ACC112 (cell line): Measurements from ENCODE around the gene CEP192.
"Not testable (repeated sequence)": the region's sequence is repeated elsewhere in the genome, so short reads cannot be mapped to it uniquely, and the experiment has no call there.

Source experiments
- H2AFZ ChIP-seq: fragments of 200-600 bp; sonication (generic); one replicate; pipeline ENCODE4 v1.6.0; 2017; ENCODE audit warnings: antibody characterized with exemption, low read length; ENCODE audit not compliant: unreplicated experiment
- H3K27ac ChIP-seq: fragments of 200-600 bp; sonication (generic); 2 replicates; pipeline ENCODE4 v1.5.1; 2014; ENCODE audit warnings: low read depth, mild to moderate bottlenecking, antibody characterized with exemption, low read length, moderate library complexity
- H3K27me3 ChIP-seq: fragments of 200-600 bp; sonication (generic); 2 replicates; pipeline ENCODE4 v1.6.1; 2014; ENCODE audit warnings: mild to moderate bottlenecking, antibody characterized with exemption, low read length, moderate library complexity, mixed read lengths; ENCODE audit not compliant: insufficient read depth
- H3K36me3 ChIP-seq: fragments of 200-600 bp; sonication (generic); 2 replicates; pipeline ENCODE4 v1.6.1; 2016; ENCODE audit warnings: mild to moderate bottlenecking, antibody characterized with exemption, low read length, moderate library complexity, mixed read lengths; ENCODE audit not compliant: insufficient read depth
- H3K4me1 ChIP-seq: fragments of 200-600 bp; sonication (generic); one replicate; pipeline ENCODE4 v1.6.1; 2016; ENCODE audit warnings: low read length, mixed read lengths; ENCODE audit not compliant: insufficient read depth, unreplicated experiment, control insufficient read depth
- H3K4me3 ChIP-seq: fragments of 200-600 bp; sonication (generic); 2 replicates; pipeline ENCODE4 v1.5.1; 2014; ENCODE audit warnings: mild to moderate bottlenecking, low read depth, low read length
- H3K79me2 ChIP-seq: fragments of 200-600 bp; sonication (generic); one replicate; pipeline ENCODE4 v1.6.0; 2016; ENCODE audit warnings: low read length; ENCODE audit not compliant: control insufficient read depth, unreplicated experiment, insufficient read depth

Gene CEP192

DNA sequence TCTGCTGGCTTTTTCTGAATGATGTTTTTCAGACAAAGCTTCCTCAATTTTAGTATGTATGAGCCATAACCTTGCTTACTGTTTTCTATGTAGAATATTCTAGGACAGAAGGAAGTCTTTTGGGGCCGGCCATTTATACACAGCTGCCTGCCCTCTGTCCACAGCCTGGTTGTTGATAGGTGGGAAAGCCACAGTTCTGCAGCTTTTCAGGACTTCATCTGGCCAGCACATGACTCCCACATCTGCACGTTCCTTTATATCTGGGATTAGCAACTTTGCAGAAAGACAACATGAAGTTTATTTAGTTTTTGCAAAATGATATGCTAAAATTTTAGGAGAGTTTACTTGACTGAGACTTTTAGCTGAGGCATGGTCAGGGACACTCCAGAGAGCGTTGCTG is 105.6 kb downstream of the CEP192 start:
- no peaks in the 10 kb centered on the region for H3K4me1 ChIP-seq
- peaks cover 35% of the 10 kb centered on the region for H3K36me3 ChIP-seq
- H2AFZ ChIP-seq = no peak overlapping the region
- no peak overlapping the region for H3K4me3 ChIP-seq
- H3K27ac ChIP-seq = no peak overlapping the region
- no peaks in the 10 kb centered on the region for H3K27me3 ChIP-seq
- no peaks in the 10 kb centered on the region for H3K79me2 ChIP-seq

DNA sequence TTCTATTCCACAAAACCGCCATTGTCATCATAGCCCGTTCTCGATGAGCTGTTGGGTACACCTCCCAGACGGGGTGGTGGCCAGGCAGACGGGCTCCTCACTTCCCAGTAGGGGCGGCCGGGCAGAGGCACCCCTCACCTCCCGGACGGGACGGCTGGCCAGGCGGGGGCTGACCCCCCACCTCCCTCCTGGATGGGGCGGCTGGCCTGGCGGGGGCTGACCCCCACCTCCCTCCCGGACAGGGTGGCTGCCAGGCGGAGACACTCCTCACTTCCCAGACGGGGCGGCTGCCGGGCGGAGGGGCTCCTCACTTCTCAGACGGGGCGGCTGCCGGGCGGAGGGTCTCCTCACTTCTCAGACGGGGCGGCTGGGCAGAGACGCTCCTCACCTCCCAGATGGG is 106.9 kb downstream of the CEP192 start:
- not testable (repeated sequence) for H3K27ac ChIP-seq, H3K4me1 ChIP-seq, H3K79me2 ChIP-seq, H3K27me3 ChIP-seq, H2AFZ ChIP-seq, H3K4me3 ChIP-seq
- H3K36me3 ChIP-seq = peaks cover 38% of the 10 kb centered on the region

GRCh38 chr18:13099113-13099512 is 108.0 kb downstream of the CEP192 start:
- H2AFZ ChIP-seq = no peak overlapping the region
- no peaks in the 10 kb centered on the region for H3K79me2 ChIP-seq
- no peaks in the 10 kb centered on the region for H3K4me1 ChIP-seq
- no peak overlapping the region for H3K4me3 ChIP-seq
- H3K27me3 ChIP-seq = no peaks in the 10 kb centered on the region
- H3K36me3 ChIP-seq = peaks cover 39% of the 10 kb centered on the region
- H3K27ac ChIP-seq = no peak overlapping the region

DNA sequence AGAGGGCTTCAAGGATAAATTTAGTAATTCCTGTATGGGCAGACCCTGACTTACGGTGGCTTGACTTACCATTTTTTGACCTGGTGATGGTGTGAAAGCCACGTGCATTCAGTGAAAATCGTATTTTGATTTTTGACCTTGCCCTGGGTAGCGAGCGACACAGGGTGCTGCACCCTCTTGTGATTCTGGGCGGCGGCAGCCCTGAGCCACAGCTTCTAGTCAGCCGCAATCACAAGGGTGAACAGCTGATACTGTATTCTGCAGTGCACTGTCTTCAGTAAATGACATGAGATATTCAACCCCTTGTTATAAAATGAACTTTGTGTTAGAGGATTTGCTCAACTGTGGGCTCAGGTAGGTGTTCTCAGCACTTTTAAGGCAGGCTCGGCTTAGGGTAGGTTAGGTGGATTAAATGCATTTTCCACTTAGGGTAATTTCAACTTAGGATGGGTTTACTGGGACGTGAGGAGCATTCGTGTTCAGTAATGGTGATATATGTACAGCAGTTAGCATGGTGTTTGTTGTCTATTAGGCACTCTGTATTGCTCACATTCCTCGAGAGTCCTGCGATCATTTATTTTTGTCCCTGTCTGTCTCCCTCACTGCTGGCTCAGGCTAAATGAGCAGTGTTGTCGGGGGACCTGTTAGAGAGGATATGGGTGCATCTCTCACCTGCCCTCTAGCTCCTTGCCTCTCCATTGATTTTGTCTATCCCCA is 109.9 kb downstream of the CEP192 start:
- Histone ChIP-seq H3K4me1 (no peaks in the 10 kb centered on the region), H3K27me3 (no peaks in the 10 kb centered on the region), H3K4me3 (no peak overlapping the region), H3K36me3 (peaks cover 49% of the 10 kb centered on the region), H2AFZ (no peak overlapping the region), H3K27ac (no peak overlapping the region), H3K79me2 (no peaks in the 10 kb centered on the region)

GRCh38 chr18:13101659-13102197 is 110.6 kb downstream of the CEP192 start:
- Histone ChIP-seq H3K4me1 (no peaks in the 10 kb centered on the region), H3K4me3 (no peak overlapping the region), H3K79me2 (no peaks in the 10 kb centered on the region), H3K27me3 (no peaks in the 10 kb centered on the region), H3K27ac (no peak overlapping the region), H3K36me3 (peaks cover 46% of the 10 kb centered on the region), H2AFZ (no peak overlapping the region)

DNA sequence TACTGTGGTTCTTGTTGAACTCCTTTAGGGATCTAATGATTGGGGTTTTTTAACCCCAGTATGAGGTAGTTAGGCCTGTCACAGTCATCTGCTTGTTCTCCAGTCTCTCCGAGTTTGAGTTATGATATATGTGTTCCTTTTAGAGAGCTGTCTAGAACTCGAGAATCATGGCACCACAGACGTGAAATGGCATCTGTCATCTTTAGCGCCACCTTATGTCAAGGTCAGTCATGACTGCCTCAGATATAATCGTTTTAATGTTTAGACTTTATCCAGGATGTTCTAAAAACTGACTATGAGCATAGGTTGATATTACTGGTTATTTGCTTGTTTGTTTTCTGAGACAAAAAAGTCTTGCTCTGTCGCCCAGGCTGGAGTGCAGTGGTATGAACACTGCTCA is 112.2 kb downstream of the CEP192 start:
- H3K4me1 ChIP-seq = no peaks in the 10 kb centered on the region
- H3K27me3 ChIP-seq = no peaks in the 10 kb centered on the region
- H3K27ac ChIP-seq = no peak overlapping the region
- H3K79me2 ChIP-seq = no peaks in the 10 kb centered on the region
- H3K4me3 ChIP-seq = no peak overlapping the region
- no peak overlapping the region for H2AFZ ChIP-seq
- H3K36me3 ChIP-seq = peaks cover 59% of the 10 kb centered on the region

DNA sequence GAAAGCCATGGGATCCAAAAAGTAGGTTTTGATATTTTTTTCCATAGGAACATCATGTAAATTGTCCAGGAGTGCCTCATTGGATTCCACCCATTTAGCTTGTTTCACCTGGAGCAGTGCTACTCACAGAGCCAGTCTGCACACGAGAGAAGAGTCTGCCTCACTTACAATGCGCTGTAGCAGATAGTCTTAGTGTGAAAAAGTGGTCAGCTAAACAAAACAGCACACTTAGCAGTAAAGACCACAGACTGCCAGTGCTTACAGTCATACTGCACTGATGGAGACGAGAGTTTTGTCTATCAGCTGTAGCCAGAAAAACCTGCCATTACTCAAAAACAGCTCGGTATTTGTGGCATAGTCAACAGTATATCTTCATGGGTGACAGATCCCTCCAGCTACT is 113.9 kb downstream of the CEP192 start:
- Histone ChIP-seq H2AFZ (no peak overlapping the region), H3K27ac (no peak overlapping the region), H3K4me1 (no peaks in the 10 kb centered on the region), H3K4me3 (no peak overlapping the region), H3K79me2 (no peaks in the 10 kb centered on the region), H3K36me3 (peaks cover 68% of the 10 kb centered on the region), H3K27me3 (no peaks in the 10 kb centered on the region)

DNA sequence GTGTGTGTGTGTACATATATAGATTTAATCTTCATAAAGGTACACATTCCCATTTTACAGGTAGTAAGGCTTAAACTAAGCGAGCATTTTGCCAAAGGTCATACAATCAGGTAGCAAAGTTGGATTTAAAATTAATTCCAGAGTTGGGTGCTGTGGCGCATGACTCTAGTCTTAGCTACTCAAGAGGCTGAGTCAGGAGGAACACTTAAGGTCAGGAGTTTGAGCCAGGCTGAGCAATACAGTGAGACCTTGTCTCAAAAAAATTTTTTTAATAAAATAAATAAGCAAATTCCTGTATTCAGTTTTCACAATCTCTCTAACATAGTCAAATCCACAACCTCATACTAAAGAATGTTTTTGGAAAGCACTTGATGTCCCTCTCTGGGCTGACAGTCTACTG is 115.9 kb downstream of the CEP192 start:
- no peaks in the 10 kb centered on the region for H3K4me1 ChIP-seq
- H3K36me3 ChIP-seq = peaks cover 59% of the 10 kb centered on the region
- no peak overlapping the region for H2AFZ ChIP-seq
- H3K27ac ChIP-seq = no peak overlapping the region
- H3K27me3 ChIP-seq = no peaks in the 10 kb centered on the region
- no peaks in the 10 kb centered on the region for H3K79me2 ChIP-seq
- no peak overlapping the region for H3K4me3 ChIP-seq

DNA sequence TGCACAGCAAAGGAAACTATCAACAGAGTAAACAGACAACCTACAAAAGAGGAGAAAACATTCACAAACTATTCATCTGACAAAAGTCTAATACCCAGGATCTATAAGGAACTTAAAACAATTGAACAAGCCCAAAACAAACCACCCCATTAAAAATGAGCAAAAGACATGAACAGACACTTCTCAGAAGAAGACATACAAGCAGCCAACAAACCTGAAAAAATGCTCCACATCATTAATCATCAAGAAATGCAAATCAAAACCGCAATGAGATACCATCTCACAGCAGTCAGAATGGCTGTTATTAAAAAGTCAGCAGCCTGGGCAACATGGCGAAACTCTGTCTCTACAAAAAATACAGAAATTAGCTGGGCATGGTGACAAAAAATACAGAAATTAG is 117.2 kb downstream of the CEP192 start:
- Histone ChIP-seq H3K4me3 (no peak overlapping the region), H3K4me1 (no peaks in the 10 kb centered on the region), H3K27me3 (no peaks in the 10 kb centered on the region), H3K27ac (no peak overlapping the region), H2AFZ (no peak overlapping the region), H3K36me3 (peaks cover 51% of the 10 kb centered on the region), H3K79me2 (no peaks in the 10 kb centered on the region)

GRCh38 chr18:13110559-13110958 is 119.4 kb downstream of the CEP192 start:
- Histone ChIP-seq H3K4me3 (no peak overlapping the region), H3K79me2 (no peaks in the 10 kb centered on the region), H3K27ac (no peak overlapping the region), H3K27me3 (no peaks in the 10 kb centered on the region), H3K36me3 (peaks cover 33% of the 10 kb centered on the region), H3K4me1 (no peaks in the 10 kb centered on the region), H2AFZ (no peak overlapping the region)

DNA sequence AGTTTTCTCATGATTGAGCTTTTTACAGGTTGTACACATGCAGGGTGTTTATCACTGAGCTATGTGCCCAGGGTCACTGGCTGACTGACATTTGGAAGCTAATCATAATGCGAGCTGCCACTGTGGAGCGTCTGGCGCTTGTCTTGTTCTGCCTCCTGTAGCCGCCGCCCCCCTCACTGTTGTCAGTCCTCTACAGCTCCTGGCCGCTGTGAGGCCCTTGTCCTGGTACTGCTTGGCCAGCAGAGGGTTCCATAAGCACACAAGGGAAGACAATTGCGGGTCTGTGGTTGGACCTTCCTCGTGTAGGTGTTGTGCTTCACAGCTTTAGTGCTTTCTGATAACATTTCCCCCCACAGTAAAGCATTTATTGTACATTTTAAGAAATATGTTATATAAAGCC is 121.8 kb downstream of the CEP192 start:
- Histone ChIP-seq H3K4me1 (no peaks in the 10 kb centered on the region), H3K4me3 (no peak overlapping the region), H3K27me3 (no peaks in the 10 kb centered on the region), H3K27ac (no peak overlapping the region), H3K36me3 (peaks cover 24% of the 10 kb centered on the region), H2AFZ (no peak overlapping the region), H3K79me2 (no peaks in the 10 kb centered on the region)
